ENCODE data around the gene STK33.
"Not testable (repeated sequence)": the region's sequence is repeated elsewhere in the genome, so short reads cannot be mapped to it uniquely, and the experiment has no call there.

Gene STK33

DNA sequence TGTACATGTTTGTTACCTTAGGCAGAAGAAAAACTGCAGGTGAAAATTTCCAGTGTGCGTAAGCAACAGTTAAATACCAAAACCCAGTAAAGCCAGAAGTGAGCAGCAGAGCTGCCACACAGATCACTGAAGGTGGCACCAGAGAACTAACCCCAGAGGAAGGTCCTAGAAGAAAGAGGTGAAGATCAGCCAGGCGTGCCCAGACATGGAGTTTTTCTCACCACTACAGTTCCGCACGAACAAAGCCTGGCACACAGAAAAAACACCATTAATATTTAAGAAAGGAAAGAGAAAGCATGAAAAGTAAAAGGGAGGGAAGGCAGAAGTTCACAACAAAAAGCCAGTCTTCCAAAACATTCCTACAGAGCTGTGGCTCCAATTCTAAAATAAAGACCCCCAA, 60.7 kb downstream of the STK33 start:
- no peak for DNase-seq

DNA sequence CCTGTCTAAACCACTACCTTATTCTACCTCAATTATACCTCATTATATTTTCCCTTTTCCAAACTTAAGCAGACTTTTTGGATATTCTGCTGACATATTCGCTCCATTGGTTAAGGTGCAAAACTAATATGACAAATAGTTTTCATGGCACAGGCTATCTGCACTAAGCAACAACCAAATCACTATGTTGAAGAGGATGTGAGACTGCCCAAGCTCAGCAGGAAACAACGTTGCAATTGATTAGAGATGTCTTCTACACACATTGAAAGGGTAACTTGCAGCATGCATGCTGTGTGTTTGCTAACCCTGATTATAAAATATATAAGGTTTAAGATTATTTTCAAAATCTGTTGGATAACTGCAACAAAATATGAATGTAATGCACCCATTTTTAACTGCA, 61.6 kb downstream of the STK33 start:
- DNase-seq: no peak

DNA sequence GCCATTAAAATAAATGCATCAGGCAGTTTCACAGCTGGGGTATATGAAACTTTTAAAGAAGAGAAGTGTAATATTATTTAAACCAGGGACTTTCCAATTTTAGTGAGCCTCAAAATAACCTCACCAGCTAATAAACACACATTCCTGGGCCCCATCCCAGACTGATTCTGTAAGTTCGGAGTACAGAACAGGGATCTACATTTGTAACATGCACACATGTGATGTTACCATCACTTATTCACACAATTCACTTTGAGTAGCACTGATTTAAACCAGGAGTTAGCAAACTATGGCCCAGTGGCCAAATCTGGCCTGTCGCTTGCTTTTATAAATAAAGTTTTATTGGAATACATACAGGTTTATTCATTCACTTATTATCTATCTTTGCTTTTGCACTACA, 62.0 kb downstream of the STK33 start:
- no peak for DNase-seq

DNA sequence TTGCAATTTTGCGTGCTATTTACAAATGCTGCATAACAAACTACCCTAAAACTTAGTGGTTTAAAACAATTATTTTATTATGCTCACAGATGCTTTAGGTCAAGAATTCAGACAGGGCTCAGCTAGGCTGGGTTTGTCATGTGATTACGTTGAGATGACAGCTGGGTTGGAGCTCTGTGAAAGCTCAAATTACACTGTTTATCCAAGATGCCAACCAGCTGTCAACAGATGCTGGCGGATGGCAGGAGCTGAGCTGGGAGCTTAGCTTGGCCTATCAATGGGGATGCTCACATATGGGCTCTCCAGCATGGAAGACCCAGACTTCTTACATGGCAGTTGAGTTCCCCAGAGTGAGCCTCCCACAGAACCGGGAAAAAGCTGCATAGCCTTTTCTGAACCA, 62.7 kb downstream of the STK33 start:
- no peak for DNase-seq

GRCh38 chr11:8527939-8528338, 66.1 kb downstream of the STK33 start:
- DNase-seq: no peak

DNA sequence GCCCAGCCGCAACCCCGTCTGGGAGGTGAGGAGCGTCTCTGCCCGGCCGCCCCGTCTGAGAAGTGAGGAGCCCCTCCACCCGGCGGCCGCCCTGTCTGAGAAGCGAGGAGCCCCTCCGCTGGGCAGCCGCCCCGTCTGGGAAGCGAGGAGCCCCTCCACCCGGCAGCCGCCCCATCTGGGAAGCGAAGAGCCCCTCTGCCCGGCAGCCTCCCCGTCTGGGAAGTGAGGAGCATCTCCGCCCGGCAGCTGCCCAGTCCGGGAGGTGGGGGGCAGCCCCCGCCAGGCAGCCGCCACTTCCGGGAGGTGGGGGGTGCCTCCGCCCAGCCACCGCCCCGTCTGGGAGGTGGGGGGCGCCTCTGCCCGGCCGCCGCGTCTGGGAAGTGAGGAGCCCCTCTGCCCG, 70.6 kb downstream of the STK33 start:
- no peak for DNase-seq

GRCh38 chr11:8512547-8512946, 81.5 kb downstream of the STK33 start:
- no peak for DNase-seq

DNA sequence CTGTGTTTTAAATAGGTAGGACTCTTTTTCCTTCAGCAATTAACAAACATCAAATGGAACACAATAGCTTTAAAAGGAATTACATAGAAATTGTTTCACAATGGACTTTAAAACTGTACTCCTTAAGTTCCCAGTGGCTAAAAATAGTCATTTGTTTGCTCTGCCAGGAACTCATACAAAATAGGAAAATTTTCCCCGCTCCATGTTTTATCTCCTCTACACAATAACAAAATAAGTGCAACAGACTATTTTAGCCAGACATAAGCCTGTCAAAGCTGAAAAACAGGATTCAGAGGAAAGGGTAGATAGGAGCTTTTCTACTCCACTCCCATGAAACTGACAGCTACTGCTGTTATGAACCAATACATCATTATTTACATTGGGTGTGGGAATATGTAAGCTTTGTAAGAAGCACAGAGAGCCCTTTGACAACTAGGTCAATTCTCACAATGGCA, 90.1 kb downstream of the STK33 start:
- DNase-seq: no peak

DNA sequence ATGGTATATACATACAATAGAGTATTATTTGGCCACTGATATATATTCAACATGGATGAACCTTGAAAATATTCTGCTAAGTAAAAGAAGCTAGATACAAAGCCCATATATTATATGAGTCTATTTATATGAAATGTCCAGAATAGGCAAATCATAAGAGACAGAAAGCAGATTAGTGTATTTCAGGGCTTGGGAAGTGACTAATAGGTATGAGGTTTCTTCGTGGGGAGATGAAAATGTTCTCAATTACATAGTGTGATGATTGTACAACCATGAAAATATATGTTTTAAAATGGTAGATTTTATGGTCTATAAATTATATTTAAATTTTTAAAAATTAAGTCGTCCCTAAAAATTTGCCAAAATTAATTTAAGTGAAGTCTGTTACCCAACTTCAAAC, 92.2 kb downstream of the STK33 start:
- DNase-seq: no peak

GRCh38 chr11:8488395-8488794, 105.6 kb downstream of the STK33 start:
- DNase-seq: no peak

DNA sequence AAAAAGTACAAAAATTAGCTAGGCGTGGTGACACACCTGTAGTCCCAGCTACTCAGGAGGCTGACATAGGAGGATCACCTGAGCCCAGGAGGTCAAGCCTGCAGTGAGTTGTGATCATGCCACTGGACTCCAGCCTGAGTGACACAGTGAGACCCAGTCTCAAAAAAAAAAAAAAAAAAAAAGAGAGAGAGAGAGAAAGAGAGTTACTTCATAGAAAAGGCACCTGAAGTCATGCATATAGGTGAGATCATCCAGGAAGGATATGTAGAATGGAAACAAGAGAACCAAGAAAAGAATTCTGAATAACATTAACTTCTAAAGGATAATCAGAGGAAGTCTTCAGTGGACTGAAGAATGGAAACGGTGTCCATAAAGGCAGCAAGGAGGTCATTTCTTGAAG, 106.8 kb downstream of the STK33 start:
- DNase-seq: no peak

DNA sequence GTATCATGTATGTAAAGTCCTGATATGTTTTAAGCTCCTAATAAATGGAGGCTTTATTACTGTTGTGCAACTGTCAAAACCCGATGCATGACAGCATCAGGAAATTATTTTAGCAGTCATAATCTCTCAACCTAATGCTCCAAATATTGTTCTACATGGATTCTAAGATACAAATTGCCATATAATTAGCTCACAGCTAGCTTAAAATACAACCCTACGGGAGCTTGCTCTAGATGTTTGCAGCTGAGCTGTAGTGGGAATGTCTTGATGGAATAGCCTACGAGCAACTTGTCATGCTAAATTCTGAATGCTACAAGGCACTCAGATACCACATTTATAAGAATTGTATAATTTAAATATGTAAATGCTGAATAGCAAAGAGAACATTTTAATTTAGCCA, 109.8 kb downstream of the STK33 start:
- DNase-seq: no peak

DNA sequence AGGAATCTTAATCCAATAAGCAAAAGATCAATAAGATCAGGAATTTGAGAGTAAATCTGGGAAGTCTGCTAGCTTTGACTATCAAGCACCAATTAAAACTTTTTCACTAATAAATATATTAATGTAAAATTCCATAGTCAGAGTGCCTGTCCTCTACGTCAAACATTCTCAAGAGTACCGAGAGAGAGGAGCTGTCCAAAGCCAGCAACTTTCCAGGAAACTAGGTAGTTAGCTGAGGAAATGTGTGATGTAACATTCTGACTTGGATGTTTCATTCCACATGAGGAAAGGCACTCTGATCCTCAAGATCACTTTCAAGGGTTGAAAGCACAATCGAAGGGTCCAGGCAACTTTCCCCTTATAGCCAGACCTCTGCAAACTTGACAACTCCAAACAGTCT, 113.2 kb downstream of the STK33 start:
- DNase-seq: no peak

DNA sequence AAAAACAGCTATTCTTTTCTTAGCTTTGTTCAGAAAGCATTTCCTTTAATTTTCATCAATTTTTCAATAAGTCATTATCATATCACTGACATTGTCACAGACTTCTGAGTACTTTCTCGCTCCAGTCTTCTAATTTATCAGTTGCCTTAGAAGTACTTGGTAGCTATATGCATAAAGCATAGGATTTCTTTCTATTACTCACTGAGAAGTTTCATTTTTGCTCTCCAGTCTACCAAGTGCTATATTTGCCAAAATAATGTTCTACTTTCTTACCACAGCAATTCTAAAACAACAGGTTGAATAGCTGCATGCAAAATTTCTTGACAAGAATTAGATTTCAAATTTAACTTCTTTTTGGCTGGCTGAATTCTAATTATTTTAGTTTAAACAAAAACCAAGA, 116.3 kb downstream of the STK33 start:
- DNase-seq: no peak

DNA sequence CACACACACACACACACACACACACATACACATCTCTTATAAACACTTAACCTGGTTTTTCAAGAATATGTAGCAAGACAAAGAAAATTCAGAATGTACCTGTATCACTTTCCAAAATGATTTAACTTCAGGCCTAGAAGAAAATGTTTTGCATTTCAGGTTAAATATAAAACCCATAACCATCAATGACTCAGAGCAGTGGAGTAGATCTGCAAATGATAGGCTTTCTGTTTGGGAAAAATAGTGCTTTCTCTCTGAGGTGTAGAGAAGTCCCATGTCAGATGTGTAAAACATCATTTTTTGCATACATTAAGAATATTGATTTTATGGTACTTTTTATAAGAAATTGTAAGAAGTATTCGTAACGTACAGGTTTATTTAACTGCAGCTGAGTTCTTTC, 116.9 kb downstream of the STK33 start:
- no peak for DNase-seq

GRCh38 chr11:8467806-8468205, 126.2 kb downstream of the STK33 start:
- DNase-seq: not testable (repeated sequence)

- not testable (repeated sequence) for DNase-seq
These were observed 126.7 kb downstream of the STK33 start for GRCh38 chr11:8467356-8467755.

GRCh38 chr11:8466884-8467283, 127.1 kb downstream of the STK33 start:
- DNase-seq: not testable (repeated sequence)

GRCh38 chr11:8459711-8460399, 134.2 kb downstream of the STK33 start:
- DNase-seq: no peak

DNA sequence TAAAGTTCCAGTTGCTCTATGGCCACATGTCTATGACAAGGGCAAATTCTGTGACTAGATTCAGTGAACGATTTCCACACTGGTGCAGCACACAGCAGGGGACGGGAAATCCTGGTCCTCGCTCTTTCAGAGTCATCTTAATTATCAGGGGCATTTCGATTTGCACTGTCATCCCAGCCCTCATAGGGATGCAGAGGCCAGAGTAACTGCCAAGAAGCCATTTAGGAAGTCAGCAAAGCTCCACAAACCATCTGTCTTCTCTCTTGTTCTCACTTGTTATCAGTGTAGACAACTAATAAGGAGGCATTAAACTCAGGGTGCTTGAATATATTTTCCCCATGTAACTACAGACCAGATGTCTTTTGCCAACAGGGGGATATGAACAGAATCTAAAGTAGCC, 151.7 kb downstream of the STK33 start:
- no peak for DNase-seq

GRCh38 chr11:8440649-8441048, 153.4 kb downstream of the STK33 start:
- DNase-seq: no peak

DNA sequence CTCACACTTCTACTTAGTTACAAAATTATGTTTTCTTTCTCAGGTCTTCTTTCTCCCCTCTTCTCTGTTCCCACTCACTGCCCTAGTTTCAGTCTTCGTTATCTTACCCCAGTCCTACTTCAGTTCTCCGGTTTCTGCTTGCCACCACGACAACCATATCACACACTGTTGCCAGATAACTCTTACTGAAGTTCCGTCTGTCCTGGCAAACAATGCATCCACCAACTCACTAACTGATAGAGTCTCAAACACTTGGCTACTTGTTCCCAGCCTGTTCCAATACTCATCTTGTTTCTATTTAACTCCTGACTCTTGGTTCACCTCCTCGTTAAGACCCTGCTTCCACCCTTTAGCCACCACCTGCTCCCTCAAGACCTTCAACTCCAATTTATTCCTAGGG, 164.5 kb downstream of the STK33 start:
- no peak for DNase-seq

- DNase-seq: no peak
These were observed 168.0 kb downstream of the STK33 start for GRCh38 chr11:8426076-8426475.

GRCh38 chr11:8415195-8415594, 178.8 kb downstream of the STK33 start:
- DNase-seq: no peak

- no peak for DNase-seq
These were observed 185.7 kb downstream of the STK33 start for GRCh38 chr11:8408151-8408941.
